ENCODE measurements around the gene KHDRBS2. TPM values are rescaled to one million over a fixed set of nuclear protein-coding genes. Genes with fewer than 3 reads are reported as not detected.

The KHDRBS2 gene
- polyA plus RNA-seq, 1 donor (not counting 4 experiments of a cell fraction or from before 2014, with no cell fraction given) = not detected

GRCh38 chr6:62175195-62175594 lies 110.8 kb downstream of the KHDRBS2 start:
- Histone ChIP-seq H3K27ac (ENCODE audit: control insufficient read depth, insufficient read depth, low read length) (no peak overlapping the region), H3K4me3 (ENCODE audit: control insufficient read depth in 2 of 3, extremely low read depth in 1 of 3, insufficient read depth in 2 of 3, low read depth in 1 of 3, low read length in 3 of 3) (no peak overlapping the region), H3K9me3 (ENCODE audit: control insufficient read depth, low read depth, low read length) (no peaks in the 10 kb centered on the region), H3K4me2 (ENCODE audit: control insufficient read depth, extremely low read depth, insufficient read depth, low read depth, low read length) (no peak overlapping the region), H3K79me2 (ENCODE audit: control insufficient read depth, insufficient read depth, low read length) (no peaks in the 10 kb centered on the region), H3K36me3 (ENCODE audit: control insufficient read depth in 2 of 2, extremely low read depth in 1 of 2, insufficient read depth in 2 of 2, low read length in 2 of 2) (no peaks in the 10 kb centered on the region), H3K27me3 (ENCODE audit: control insufficient read depth, extremely low read depth, insufficient read depth, low read length) (no peaks in the 10 kb centered on the region), H3K9ac (ENCODE audit: control insufficient read depth, extremely low read depth, insufficient read depth, low read length) (no peak overlapping the region), H4K20me1 (ENCODE audit: control insufficient read depth, extremely low read depth, insufficient read depth, low read length) (no peaks in the 10 kb centered on the region), H3K9me1 (ENCODE audit: control insufficient read depth, extremely low read depth, insufficient read depth, low read length) (no peaks in the 10 kb centered on the region), H2AFZ (ENCODE audit: control insufficient read depth, low read length) (no peak overlapping the region), H3K4me1 (ENCODE audit: control insufficient read depth, extremely low read depth, insufficient read depth, low read length) (no peaks in the 10 kb centered on the region)
- DNase-seq (ENCODE audit: low read depth, low spot score) (no peak), FAIRE-seq (no peak)
- TF ChIP-seq CTCF (optimal IDR thresholded peaks at IDR 0.05 in 1 of 3, IDR thresholded peaks at IDR 0.05 in 1 of 3, conservative IDR thresholded peaks at IDR 0.05 in 1 of 3; ENCODE audit: extremely low read depth in 1 of 3, insufficient read depth in 2 of 3, low read length in 3 of 3) (no peak), EZH2 (IDR thresholded peaks at IDR 0.05; ENCODE audit: low read length) (no peak)
- dilution Hi-C loops (cut with MboI; ENCODE audit: extremely low pct_ligation_motif_present, low sequenced_read_pairs) = no loop called here

- no peak for TF ChIP-seq CTCF (optimal IDR thresholded peaks at IDR 0.05 in 1 of 3, IDR thresholded peaks at IDR 0.05 in 1 of 3, conservative IDR thresholded peaks at IDR 0.05 in 1 of 3; ENCODE audit: extremely low read depth in 1 of 3, insufficient read depth in 2 of 3, low read length in 3 of 3)
- TF ChIP-seq EZH2 (IDR thresholded peaks at IDR 0.05; ENCODE audit: low read length) = no peak
- dilution Hi-C loops (cut with MboI; ENCODE audit: extremely low pct_ligation_motif_present, low sequenced_read_pairs) = no loop called here
- no peak overlapping the region for H3K27ac ChIP-seq (ENCODE audit: control insufficient read depth, insufficient read depth, low read length)
- DNase-seq (ENCODE audit: low read depth, low spot score) (no peak), FAIRE-seq (no peak)
- no peaks in the 10 kb centered on the region for H4K20me1 ChIP-seq (ENCODE audit: control insufficient read depth, extremely low read depth, insufficient read depth, low read length)
- no peaks in the 10 kb centered on the region for H3K36me3 ChIP-seq (ENCODE audit: control insufficient read depth in 2 of 2, extremely low read depth in 1 of 2, insufficient read depth in 2 of 2, low read length in 2 of 2)
- H3K4me2 ChIP-seq (ENCODE audit: control insufficient read depth, extremely low read depth, insufficient read depth, low read depth, low read length) = no peak overlapping the region
- no peak overlapping the region for H2AFZ ChIP-seq (ENCODE audit: control insufficient read depth, low read length)
- H3K4me1 ChIP-seq (ENCODE audit: control insufficient read depth, extremely low read depth, insufficient read depth, low read length) = no peaks in the 10 kb centered on the region
- H3K9ac ChIP-seq (ENCODE audit: control insufficient read depth, extremely low read depth, insufficient read depth, low read length) = no peak overlapping the region
- no peak overlapping the region for H3K4me3 ChIP-seq (ENCODE audit: control insufficient read depth in 2 of 3, extremely low read depth in 1 of 3, insufficient read depth in 2 of 3, low read depth in 1 of 3, low read length in 3 of 3)
- H3K79me2 ChIP-seq (ENCODE audit: control insufficient read depth, insufficient read depth, low read length) = no peaks in the 10 kb centered on the region
- no peaks in the 10 kb centered on the region for H3K9me3 ChIP-seq (ENCODE audit: control insufficient read depth, low read depth, low read length)
- no peaks in the 10 kb centered on the region for H3K27me3 ChIP-seq (ENCODE audit: control insufficient read depth, extremely low read depth, insufficient read depth, low read length)
- no peaks in the 10 kb centered on the region for H3K9me1 ChIP-seq (ENCODE audit: control insufficient read depth, extremely low read depth, insufficient read depth, low read length)
Observed at GRCh38 chr6:62174548-62174947, 111.5 kb downstream of the KHDRBS2 start.
